Measurements from ENCODE around the gene UBC.

DNA sequence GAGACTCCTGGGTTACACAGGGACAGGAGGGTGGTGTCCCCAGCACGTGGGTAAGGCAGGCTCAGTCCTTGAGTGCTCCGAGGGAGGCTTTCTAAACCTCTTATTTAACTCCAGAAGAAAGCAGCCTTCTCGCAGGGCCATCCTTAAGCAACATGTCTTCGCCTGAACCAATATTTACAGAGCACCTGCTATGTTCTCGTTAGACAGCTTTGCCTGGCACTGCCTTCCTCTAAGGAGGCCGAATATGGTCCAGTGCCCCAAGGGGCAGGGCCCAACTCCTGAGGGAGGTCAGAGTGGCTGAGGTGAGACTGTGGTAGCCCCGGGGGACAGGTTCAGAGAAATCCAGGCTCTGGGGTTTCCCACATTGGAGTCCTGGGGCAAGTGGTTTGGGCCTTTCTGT, 48.7 kb downstream of the UBC start:
- TF ChIP-seq, protein P1, sequence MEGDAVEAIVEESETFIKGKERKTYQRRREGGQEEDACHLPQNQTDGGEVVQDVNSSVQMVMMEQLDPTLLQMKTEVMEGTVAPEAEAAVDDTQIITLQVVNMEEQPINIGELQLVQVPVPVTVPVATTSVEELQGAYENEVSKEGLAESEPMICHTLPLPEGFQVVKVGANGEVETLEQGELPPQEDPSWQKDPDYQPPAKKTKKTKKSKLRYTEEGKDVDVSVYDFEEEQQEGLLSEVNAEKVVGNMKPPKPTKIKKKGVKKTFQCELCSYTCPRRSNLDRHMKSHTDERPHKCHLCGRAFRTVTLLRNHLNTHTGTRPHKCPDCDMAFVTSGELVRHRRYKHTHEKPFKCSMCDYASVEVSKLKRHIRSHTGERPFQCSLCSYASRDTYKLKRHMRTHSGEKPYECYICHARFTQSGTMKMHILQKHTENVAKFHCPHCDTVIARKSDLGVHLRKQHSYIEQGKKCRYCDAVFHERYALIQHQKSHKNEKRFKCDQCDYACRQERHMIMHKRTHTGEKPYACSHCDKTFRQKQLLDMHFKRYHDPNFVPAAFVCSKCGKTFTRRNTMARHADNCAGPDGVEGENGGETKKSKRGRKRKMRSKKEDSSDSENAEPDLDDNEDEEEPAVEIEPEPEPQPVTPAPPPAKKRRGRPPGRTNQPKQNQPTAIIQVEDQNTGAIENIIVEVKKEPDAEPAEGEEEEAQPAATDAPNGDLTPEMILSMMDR (conservative IDR thresholded peaks at IDR 0.05; ENCODE audit: low read length): no peak
- no peak for TF ChIP-seq EZH2phosphoT487 (IDR thresholded peaks at IDR 0.05; ENCODE audit: borderline replicate concordance)

Measured in Loucy (cell line).